HG02884 (cell line): Measurements from ENCODE around the gene PRRG3.
A peak's percentile ranks its signal among the peaks of the same experiment; 100 is the strongest.
"Not testable (repeated sequence)": the region's sequence is repeated elsewhere in the genome, so short reads cannot be mapped to it uniquely, and the experiment has no call there.

Experiments used
- ATAC-seq: cut with Tn5 transposase; IDR thresholded peaks from one replicate; pipeline ENCODE4 v1.9.1; 2021; ENCODE audit warnings: mild to moderate bottlenecking, moderate library complexity; ENCODE audit not compliant: unreplicated experiment

PRRG3 gene

GRCh38 chrX:151694661-151695582 is at the start of gene PRRG3:
Gene PRRG3, plus strand, starts transcription at chrX:151695458. Its CDS starts 3,357 bp downstream, at chrX:151698815.
- no peak for ATAC-seq

- no peak for ATAC-seq
These were observed 20.0 kb upstream of the PRRG3 start for GRCh38 chrX:151675121-151675746.

- no peak for ATAC-seq
These were observed 19.1 kb upstream of the PRRG3 start for GRCh38 chrX:151676196-151676595.

- no peak for ATAC-seq
These were observed 15.4 kb upstream of the PRRG3 start for GRCh38 chrX:151679798-151680402.

DNA sequence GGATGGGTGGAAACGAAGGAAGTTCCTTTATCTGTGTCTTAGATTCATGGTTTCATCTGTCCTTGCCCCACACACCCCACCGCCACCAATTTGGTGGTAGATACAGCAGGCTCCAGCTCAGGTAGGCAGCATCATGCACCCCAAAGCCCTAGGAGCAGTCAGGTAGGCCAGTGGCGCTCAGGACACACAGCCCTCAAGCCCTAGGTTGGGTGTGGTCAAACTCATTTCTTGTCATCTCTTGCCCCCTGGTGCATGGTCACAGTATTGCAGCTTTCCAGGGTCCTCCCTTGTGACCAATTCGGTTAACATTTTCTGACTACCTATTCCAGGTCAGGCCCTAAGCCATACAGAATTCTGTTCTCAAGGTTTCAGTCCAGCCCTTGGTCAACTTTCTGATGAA is 14.5 kb upstream of the PRRG3 start:
- ATAC-seq: peak; percentile 85

- no peak for ATAC-seq
These were observed 7.6 kb upstream of the PRRG3 start for GRCh38 chrX:151687635-151688034.

GRCh38 chrX:151688695-151689094 is 6.6 kb upstream of the PRRG3 start:
- no peak for ATAC-seq

GRCh38 chrX:151692825-151693224 is 2.4 kb upstream of the PRRG3 start:
- ATAC-seq: no peak

- no peak for ATAC-seq
These were observed 1.1 kb upstream of the PRRG3 start for GRCh38 chrX:151694121-151694520.

- no peak for ATAC-seq
These were observed 504 bp downstream of the PRRG3 start for GRCh38 chrX:151695583-151696340.

DNA sequence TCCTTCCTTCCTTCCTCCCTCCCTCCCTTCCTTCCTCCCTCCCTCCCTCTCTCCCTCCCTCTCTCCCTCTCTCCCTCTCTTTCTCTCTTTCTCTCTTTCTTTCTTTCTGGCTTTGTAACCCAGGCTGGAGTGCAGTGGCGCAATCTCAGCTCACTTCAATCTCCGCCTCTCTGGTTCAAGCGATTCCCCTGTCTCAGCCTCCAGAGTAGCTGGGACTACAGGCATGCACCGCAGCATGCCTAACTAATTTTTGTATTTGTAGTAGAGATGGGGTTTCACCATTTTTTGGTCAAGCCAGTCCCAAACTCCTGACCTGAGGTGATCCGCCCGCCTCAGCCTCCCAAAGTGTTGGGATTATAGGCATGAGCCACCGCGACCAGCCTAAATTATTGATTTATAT is 1.8 kb downstream of the PRRG3 start:
- ATAC-seq: not testable (repeated sequence)

GRCh38 chrX:151697522-151697921 is 2.3 kb downstream of the PRRG3 start:
- ATAC-seq: no peak

DNA sequence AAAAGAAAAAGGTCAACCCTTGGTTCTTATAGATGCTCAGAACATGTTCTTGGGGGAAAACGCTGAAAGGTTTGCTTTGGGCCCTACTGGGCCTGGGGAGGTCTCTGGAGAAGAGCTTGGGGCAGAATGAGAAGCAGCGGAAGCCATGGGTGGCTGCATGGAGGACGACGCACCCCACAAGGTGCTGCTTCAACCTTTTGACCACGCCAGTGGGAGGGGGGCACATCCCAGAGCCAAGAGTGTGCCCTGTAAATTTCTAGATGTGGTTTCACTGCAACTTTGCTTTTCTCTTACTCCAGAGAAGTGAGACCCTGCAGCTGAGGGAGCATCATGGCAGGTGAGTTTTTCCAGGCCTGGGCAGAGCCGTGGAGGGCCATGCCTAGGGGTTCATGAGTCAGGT is 3.2 kb downstream of the PRRG3 start:
- ATAC-seq: no peak

- no peak for ATAC-seq
These were observed 4.5 kb downstream of the PRRG3 start for GRCh38 chrX:151699746-151700145.

- ATAC-seq: no peak
These were observed 5.3 kb downstream of the PRRG3 start for GRCh38 chrX:151700581-151700980.

DNA sequence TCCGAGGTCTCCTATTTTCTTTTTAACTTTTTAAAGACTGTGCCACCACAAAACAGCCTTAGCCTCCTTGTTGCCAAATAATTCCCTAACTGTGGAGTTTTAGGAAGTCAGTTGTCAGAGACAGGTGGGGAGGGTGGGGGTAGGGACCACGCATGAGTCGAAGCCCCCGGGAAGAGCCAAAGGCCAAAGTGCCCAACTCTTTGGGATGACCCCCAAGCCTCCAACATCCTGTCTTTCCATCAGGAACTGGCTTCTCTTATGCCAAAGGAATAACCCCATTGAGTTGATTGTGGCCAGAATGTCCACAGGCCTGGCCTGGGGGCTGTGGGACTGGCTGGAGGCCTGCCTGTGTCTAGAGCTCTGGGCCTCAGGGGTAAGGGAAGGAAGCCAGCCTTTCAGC is 5.8 kb downstream of the PRRG3 start:
- no peak for ATAC-seq

GRCh38 chrX:151701531-151701930 is 6.3 kb downstream of the PRRG3 start:
- ATAC-seq: no peak

DNA sequence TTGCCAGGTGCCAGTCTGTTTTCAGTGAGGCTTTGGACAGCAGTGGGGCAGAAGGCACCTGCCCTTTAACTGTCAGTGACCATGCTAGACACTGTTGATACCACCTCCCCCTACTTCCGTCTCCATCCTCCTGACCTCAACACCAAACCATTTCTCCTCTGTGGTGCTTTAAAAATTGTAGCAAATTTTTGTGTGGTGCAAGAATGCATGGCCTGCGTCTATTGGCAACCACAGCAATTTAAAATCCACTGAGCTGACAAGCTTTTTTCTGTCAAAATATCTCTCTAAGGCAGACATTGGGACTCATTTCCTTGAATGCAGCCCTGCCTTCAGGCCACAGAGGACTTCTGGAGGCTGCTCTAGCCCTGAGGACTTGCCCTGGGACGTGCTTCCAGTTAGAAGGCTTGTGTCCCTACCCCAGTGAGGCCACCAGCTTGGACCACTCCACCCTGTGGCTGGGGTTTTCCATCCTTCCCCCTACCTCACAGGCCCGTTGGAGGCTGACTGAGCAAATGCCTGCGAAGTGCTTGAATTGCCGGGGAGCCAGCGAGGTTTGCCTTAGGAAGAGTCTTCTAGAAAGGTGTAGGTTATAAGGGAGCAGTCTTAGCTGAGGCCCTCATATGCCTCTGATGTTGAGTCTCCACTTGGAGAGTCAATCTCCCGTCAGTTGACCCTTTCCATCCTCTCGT is 6.9 kb downstream of the PRRG3 start:
- ATAC-seq: no peak

DNA sequence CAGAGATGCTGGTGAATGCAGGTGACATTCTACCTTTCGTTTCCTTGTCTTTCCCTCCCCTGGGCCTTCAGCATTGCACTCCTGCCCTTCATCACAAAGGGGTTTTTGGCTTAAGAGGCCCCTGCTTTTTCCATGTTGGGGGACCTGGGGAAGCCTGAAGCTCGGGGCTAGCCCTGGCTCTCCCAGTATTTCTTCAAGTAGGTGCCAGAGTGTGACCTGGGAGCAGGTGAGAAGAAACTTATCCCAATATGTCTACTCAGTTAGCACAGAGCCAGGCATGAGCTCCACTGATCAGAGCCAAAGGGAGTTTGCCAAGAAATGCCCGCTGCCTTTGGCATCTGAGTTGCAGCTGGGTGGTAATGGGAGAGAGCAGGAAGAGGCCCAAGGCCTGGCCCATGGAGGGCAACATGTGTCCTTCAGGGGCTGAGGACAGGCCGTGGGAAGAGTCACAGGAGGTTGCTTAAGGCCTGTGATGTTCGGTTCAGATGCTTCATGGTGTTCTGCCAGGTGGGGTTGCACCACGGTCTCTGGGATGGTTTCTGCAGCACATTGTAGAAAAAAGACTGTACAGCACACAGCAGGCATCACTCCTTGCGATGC is 7.6 kb downstream of the PRRG3 start:
- no peak for ATAC-seq

GRCh38 chrX:151703487-151703886 is 8.2 kb downstream of the PRRG3 start:
- no peak for ATAC-seq
